ENCODE measurements around the gene MRPL55. TPM values are rescaled to one million over a fixed set of nuclear protein-coding genes. Genes with fewer than 3 reads are reported as not detected.

Gene MRPL55
- total RNA-seq, 1 experiment from 2014 or later = 63.7 TPM

DNA sequence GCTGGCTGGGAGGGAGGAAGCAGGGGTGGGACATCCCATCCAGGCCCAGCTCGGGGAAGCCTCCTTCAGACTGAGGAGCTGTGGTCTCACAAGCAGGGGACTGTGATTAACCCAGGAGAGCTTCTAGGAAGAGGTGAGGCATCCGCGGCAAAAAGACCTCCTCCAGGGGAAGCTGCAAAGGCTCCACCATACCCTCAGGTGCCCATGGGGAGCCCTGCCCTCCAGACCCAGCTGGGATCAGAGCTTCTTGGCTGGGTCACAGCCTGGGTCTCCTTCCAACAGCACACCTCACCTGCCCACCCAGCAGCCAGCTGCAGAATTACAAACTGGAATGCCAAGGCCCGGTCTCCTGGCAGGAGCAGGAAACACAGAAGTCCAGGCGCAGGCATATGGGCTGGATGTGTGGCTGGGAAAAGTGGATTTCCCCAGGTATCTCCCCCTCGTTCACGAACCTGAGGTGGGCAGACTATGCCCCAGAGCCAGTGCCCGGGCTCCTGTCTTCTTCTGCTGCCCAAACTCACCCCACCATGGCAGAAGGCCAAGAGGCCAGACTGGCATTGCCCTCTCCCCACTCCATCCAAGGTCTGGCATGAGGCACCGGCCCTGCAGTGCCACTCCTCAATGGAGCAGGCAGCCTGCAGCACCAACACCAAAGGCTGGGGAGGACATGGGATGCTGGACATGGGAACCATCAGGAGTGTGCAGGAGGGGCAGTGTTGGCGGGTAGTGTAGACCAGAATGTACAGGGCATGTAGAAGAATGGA is 42.0 kb downstream of the MRPL55 start:
- CTCF ChIA-PET = no interaction called here
- intact Hi-C loops (cut with micrococcal nuclease; ENCODE audit: unreplicated experiment) = no loop called here
- Histone ChIP-seq H3K4me1 (no peaks in the 10 kb centered on the region), H3K9me3 (no peaks in the 10 kb centered on the region), H3K36me3 (ENCODE audit: control insufficient read depth, insufficient read depth, low read length) (no peaks in the 10 kb centered on the region), H3K4me3 (ENCODE audit: low read depth, low read length) (no peak overlapping the region), H3K27me3 (replicated peaks; ENCODE audit: control insufficient read depth, insufficient read depth, low read length) (no peaks in the 10 kb centered on the region)
- Mint-ChIP-seq H3K27ac (ENCODE audit: unreplicated experiment) (no peak overlapping the region), H3K27me3 (ENCODE audit: insufficient read depth, unreplicated experiment) (peaks cover 6% of the 10 kb centered on the region), H3K9me3 (ENCODE audit: unreplicated experiment) (no peaks in the 10 kb centered on the region), H3K4me3 (ENCODE audit: unreplicated experiment) (no peak overlapping the region), H3K36me3 (ENCODE audit: insufficient read depth, unreplicated experiment) (no peaks in the 10 kb centered on the region), H3K4me1 (ENCODE audit: low read depth, unreplicated experiment) (no peaks in the 10 kb centered on the region)
- TF ChIP-seq, protein P1, sequence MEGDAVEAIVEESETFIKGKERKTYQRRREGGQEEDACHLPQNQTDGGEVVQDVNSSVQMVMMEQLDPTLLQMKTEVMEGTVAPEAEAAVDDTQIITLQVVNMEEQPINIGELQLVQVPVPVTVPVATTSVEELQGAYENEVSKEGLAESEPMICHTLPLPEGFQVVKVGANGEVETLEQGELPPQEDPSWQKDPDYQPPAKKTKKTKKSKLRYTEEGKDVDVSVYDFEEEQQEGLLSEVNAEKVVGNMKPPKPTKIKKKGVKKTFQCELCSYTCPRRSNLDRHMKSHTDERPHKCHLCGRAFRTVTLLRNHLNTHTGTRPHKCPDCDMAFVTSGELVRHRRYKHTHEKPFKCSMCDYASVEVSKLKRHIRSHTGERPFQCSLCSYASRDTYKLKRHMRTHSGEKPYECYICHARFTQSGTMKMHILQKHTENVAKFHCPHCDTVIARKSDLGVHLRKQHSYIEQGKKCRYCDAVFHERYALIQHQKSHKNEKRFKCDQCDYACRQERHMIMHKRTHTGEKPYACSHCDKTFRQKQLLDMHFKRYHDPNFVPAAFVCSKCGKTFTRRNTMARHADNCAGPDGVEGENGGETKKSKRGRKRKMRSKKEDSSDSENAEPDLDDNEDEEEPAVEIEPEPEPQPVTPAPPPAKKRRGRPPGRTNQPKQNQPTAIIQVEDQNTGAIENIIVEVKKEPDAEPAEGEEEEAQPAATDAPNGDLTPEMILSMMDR (IDR thresholded peaks at IDR 0.05; ENCODE audit: insufficient read depth in 1 of 2, low read depth in 1 of 2, low read length in 1 of 2, severe bottlenecking in 1 of 2, unreplicated experiment in 1 of 2) = no peak
- no TSS peak for BruUV-seq (replicated peaks)
- POLR2A ChIA-PET = no interaction called here
- DNase-seq = no peak

DNA sequence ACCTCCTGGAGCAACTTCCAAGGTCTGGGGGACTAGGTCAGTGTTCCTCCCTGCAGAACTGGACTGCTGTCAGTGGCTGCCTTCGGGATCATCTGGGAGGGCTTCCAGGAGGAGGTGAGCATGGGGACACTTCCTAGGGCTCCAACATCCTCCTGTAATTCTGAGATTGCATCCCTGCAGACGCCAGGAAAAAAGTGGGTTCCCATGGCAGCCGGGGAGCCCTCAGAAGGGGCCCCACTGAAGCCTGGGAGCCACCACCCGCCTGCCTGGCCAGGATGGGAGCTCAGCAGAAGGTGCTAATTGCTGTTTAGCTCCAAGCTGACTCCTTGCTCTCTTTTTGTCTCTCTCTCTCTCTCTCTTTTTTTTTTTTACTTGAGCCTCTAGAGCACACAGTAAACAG is 42.7 kb downstream of the MRPL55 start:
- no peak overlapping the region for H3K27ac Mint-ChIP-seq (ENCODE audit: unreplicated experiment)
- Histone ChIP-seq H3K9me3 (no peaks in the 10 kb centered on the region), H3K36me3 (ENCODE audit: control insufficient read depth, insufficient read depth, low read length) (no peaks in the 10 kb centered on the region), H3K4me1 (no peaks in the 10 kb centered on the region), H3K27me3 (replicated peaks; ENCODE audit: control insufficient read depth, insufficient read depth, low read length) (no peaks in the 10 kb centered on the region), H3K4me3 (ENCODE audit: low read depth, low read length) (no peak overlapping the region)
- BruUV-seq (replicated peaks) = no TSS peak
- POLR2A ChIA-PET = no interaction called here
- no peaks in the 10 kb centered on the region for H3K36me3 Mint-ChIP-seq (ENCODE audit: insufficient read depth, unreplicated experiment)
- CTCF ChIA-PET = no interaction called here
- no peaks in the 10 kb centered on the region for H3K4me1 Mint-ChIP-seq (ENCODE audit: low read depth, unreplicated experiment)
- TF ChIP-seq, protein P1 (IDR thresholded peaks at IDR 0.05; ENCODE audit: insufficient read depth in 1 of 2, low read depth in 1 of 2, low read length in 1 of 2, severe bottlenecking in 1 of 2, unreplicated experiment in 1 of 2) = no peak
- H3K4me3 Mint-ChIP-seq (ENCODE audit: unreplicated experiment) = no peak overlapping the region
- peaks cover 6% of the 10 kb centered on the region for H3K27me3 Mint-ChIP-seq (ENCODE audit: insufficient read depth, unreplicated experiment)
- intact Hi-C loops (cut with micrococcal nuclease; ENCODE audit: unreplicated experiment) = no loop called here
- H3K9me3 Mint-ChIP-seq (ENCODE audit: unreplicated experiment) = no peaks in the 10 kb centered on the region
- DNase-seq = no peak

DNA sequence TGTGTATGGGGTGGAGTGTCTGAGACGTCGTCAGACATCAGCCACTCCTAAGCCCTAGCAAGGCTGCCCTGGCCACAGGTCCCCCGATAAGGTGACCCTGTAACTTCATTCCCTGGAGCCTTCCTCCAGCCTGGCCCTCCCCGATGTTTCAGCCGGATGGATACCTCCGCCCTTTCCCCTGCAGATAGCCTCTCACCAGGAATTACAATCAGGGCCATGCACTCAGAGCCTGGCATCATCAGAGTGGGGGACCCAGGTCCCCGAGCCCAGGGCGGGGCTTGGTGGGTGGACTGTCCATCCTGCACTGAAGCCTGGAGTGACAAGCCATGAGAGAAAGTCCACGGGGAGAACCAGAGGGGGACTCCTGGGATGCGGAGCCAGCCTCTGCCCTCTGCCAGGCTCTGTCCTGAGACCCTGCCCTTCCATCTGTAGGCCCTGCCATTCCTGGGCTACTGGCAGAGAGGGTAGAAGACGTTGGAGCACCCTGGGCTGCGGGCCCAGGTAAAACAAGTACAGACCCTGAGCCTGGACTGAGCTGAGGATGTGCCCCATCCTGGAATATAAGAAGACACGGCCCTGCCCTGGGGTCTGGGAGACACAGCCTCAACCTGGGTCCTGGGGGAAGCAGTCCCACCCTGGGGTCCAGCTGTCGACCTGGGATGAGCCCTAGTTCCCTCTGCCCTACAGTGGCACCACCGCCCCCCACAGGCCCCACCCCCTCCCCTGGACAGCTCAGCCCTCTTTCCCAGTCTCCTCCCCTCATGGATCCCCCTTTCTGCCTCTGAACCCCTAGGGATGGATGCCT is 43.4 kb downstream of the MRPL55 start:
- intact Hi-C loops (cut with micrococcal nuclease; ENCODE audit: unreplicated experiment) = no loop called here
- Mint-ChIP-seq H3K27ac (ENCODE audit: unreplicated experiment) (no peak overlapping the region), H3K4me1 (ENCODE audit: low read depth, unreplicated experiment) (no peaks in the 10 kb centered on the region), H3K27me3 (ENCODE audit: insufficient read depth, unreplicated experiment) (peaks cover 6% of the 10 kb centered on the region), H3K9me3 (ENCODE audit: unreplicated experiment) (no peaks in the 10 kb centered on the region), H3K4me3 (ENCODE audit: unreplicated experiment) (no peak overlapping the region), H3K36me3 (ENCODE audit: insufficient read depth, unreplicated experiment) (no peaks in the 10 kb centered on the region)
- Histone ChIP-seq H3K27me3 (replicated peaks; ENCODE audit: control insufficient read depth, insufficient read depth, low read length) (no peaks in the 10 kb centered on the region), H3K9me3 (no peaks in the 10 kb centered on the region), H3K4me3 (ENCODE audit: low read depth, low read length) (no peak overlapping the region), H3K36me3 (ENCODE audit: control insufficient read depth, insufficient read depth, low read length) (no peaks in the 10 kb centered on the region), H3K4me1 (no peaks in the 10 kb centered on the region)
- ChIA-PET CTCF (no interaction called here), POLR2A (no interaction called here)
- no TSS peak for BruUV-seq (replicated peaks)
- TF ChIP-seq, protein P1 (IDR thresholded peaks at IDR 0.05; ENCODE audit: insufficient read depth in 1 of 2, low read depth in 1 of 2, low read length in 1 of 2, severe bottlenecking in 1 of 2, unreplicated experiment in 1 of 2) = no peak
- no peak for DNase-seq

All from Caco-2 (cell line).